Stimulated activated CD8-positive, alpha-beta memory T cell treated with anti-CD3 and anti-CD28 coated beads, Interleukin-12 subunit alpha, Interleukin-12 subunit beta, amount 100 ng/mL, for 1 hour (primary cell): ENCODE data around the gene PRDM9.
"Not testable (repeated sequence)": the region's sequence is repeated elsewhere in the genome, so short reads cannot be mapped to it uniquely, and the experiment has no call there.

Source experiments
- DNase-seq: peaks from one replicate; pipeline ENCODE4 v3.0.0-alpha.2; 2020; ENCODE audit warnings: low read depth

PRDM9 gene

DNA sequence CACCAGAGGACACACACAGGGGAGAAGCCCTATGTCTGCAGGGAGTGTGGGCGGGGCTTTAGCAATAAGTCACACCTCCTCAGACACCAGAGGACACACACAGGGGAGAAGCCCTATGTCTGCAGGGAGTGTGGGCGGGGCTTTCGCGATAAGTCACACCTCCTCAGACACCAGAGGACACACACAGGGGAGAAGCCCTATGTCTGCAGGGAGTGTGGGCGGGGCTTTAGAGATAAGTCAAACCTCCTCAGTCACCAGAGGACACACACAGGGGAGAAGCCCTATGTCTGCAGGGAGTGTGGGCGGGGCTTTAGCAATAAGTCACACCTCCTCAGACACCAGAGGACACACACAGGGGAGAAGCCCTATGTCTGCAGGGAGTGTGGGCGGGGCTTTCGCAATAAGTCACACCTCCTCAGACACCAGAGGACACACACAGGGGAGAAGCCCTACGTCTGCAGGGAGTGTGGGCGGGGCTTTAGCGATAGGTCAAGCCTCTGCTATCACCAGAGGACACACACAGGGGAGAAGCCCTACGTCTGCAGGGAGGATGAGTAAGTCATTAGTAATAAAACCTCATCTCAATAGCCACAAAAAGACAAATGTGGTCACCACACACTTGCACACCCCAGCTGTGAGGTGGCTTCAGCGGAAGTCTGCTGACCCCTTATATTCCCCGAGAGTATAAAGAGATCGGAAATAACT, 20.0 kb downstream of the PRDM9 start:
- DNase-seq: not testable (repeated sequence)

DNA sequence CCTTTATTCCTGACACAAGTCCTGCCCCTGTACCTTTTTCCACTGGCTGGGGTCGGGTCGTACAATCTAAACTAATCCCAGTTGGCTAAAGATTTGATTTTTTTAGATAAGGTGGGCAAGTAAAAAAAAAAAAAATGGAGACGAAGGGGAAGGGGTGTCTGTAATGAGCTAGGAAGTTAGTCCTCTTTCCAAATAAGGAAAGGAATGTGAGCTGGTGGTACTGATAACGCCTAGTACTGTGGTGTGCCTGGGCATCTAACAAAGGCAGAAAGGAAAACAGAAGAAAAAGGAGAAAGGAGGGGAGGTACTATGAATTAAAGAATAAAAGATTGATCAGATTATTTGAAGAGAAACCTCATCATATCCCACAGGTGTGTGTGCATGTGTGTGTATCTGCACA, 21.3 kb downstream of the PRDM9 start:
- no peak for DNase-seq

- DNase-seq: no peak
Measured at GRCh38 chr5:23530571-23530970, 23.2 kb downstream of the PRDM9 start.

GRCh38 chr5:23571059-23571458, 63.6 kb downstream of the PRDM9 start:
- DNase-seq: no peak
